ENCODE measurements around the gene LSM2.
A peak's percentile ranks its signal among the peaks of the same experiment; 100 is the strongest.
"Not testable (repeated sequence)": the region's sequence is repeated elsewhere in the genome, so short reads cannot be mapped to it uniquely, and the experiment has no call there.

LSM2 gene

GRCh38 chr6:31795616-31796298 is 11.0 kb downstream of the LSM2 start, which contains the start of gene VARS1:
Gene VARS1, minus strand, starts transcription at chr6:31795752. Its CDS starts 535 bp downstream, at chr6:31795217.
- peak; percentile 91 for DNase-seq

DNA sequence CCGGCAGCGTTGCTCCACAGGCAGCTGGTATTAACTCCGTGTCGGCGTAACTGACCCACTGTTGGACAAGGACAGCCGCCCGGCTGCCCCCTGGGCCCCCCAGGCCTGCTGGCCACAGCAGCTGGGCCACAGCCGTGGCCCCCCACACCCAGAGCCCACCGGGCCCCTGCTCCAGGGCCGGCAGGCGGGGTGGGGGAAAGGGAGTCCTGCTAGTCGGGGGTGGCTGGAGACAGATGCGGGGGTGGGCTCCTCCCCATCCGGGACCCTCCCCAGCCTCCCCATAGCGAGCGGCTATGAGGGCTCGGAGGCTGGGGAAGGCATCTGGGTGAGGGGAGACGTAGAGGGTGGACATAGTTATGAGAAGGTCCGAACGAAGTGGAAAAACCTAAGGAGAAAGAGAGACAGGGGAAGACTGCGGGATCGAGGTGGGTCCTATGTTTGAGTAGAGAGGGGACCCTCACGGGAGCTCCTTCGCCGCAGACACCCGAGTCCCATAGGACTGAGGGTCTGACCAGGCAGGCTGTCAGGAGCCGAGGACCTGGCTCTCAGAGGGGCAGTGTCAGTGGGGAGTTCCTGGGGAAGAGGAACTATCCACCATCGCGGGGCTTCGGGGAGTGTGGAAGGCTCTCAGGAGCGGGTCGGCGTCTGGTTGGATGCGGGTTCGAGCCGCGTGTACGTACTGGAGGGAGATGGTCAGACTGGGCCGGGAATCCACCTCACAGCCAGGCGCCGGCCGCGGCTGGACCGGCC is 11.7 kb downstream of the LSM2 start:
- DNase-seq, result no peak

DNA sequence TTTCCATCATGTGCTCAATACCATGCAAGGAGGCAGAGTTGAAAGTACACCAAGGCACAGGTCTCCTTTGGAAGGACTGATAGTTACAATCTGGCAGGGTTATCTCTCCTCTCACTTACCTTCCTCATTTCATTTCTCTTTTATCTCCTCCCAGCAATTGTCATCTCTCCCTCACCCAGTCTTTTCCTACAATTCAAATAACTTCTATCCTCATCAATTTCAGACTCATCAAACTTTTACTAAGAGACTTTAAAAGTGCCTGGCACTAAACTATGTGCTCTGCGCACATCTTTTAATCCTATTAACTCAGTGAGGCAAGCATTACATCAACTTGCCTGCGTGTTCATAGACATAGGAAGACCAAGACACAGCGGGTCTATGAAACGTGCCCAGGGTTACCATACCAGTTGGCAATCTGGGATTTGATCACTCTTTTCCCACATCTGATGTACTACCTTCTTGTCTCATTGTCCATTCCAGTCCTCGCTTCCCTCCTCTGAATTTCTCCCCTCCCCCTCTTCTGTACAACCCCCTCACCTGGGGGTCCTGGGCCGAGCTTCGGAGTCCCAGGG is 12.4 kb downstream of the LSM2 start:
- peak; percentile 60 for DNase-seq

- not testable (repeated sequence) for DNase-seq
These were observed 12.9 kb downstream of the LSM2 start for GRCh38 chr6:31793927-31794245.

GRCh38 chr6:31792761-31793171 is 14.0 kb downstream of the LSM2 start:
- no peak for DNase-seq

DNA sequence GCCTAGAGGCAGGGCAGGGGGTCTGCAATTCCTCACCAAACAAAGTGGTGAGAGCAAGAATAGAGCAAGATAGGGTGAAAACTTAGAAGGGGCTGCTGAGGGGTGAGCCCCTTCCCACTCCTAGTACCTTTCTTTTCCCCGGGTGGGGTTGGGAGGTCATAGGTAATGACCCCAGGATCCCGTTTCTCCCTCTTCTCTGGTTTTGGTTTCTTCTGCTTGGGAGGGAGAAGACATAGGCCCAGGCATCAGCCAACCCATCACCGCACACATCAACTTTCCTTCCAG is 14.7 kb downstream of the LSM2 start:
- DNase-seq, result no peak

DNA sequence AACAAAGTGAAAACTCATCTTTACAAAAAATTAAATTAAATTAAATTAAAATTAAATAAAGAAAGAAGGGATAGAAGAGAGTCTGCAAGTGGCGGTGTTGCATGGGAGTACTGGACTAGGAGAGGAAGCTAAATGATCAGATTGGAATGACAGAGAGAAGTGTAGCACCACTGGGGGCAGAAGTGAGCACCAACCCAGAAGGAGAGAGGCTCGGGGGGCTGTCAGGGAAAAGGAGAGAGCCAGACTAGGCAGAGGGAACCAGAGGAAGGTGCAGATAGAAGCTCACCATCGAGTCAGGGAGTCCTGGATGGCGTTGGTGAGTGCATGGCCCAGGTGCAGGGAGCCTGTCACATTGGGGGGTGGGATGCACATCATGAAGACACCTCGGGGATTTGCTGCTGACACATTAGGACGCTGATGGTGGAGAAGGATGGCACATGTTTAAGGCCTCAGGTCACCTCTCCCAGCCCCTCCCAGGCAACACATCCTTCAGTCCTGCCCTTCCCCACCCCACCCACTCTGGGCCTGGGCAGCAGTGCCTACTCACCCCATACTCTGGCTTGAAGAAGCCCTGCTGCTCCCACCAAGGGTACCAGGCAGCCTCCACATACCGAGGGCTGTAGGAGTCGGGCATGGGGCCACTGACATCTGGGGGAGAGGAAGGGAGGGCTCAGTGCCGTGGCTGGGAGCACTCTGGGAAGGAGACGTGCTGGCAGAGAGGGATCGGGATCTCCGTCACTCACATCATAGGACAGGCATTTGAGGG is 15.3 kb downstream of the LSM2 start:
- peak; percentile 69 for DNase-seq

DNA sequence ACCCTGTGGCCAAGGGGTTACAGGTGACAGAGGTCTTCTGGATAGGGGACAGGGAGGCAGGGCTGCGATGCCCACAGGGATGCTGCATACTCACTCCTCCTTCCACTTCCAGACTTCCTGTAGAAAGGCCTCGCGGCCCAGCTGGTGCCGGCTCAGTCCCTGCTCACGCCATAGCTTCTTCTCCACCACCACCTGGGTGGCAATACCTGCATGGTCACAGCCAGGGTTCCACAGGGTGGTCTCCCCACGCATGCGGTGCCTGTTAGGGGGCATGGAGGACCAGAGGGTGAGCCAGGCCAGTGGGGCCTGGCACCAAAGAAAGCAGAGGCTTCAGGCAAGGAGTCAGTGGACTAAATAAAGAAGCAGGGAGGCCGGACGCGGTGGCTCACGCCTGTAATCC is 21.3 kb downstream of the LSM2 start:
- DNase-seq, result no peak

DNA sequence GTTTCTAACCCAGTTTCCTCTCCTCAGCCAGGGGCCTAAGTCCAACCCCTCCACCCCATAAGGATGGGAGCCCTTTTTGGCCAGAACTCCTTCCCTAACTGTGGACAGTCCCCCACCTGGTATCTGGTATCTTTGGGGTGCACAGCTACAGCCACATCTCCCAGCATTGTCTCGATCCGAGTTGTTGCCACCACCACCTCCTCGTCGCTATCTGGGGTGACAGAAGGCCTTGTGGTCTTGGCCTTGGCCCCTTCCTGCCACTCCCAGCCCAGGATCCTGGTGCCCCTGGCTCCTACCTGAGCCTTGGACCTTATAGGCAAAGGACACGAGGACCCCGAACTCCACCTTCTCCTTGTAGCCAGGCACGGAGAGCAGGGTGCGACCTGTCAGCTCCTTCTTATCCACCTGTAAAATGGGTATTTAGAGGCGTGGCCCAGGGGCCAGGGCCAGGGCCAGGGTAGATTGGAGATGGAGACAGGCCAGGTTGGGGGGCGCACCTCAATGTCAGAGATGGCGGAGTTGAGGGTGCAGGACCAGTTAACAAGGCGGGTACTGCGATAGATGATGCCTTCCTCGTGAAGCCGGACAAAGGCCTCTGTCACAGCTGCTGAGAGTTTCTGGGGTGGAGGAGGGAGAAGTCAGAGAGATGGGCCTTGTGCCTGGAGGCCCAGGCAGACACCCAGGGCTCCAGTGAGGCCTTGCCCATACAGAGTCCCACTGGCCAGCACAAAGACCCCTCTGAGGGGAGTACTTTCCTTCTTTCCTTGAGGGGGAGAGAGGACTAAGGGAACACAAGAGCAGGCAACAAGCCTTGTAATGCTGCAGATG is 22.5 kb downstream of the LSM2 start:
- peak; percentile 41 for DNase-seq

GRCh38 chr6:31782126-31782855 is 24.5 kb downstream of the LSM2 start:
- no peak for DNase-seq

GRCh38 chr6:31781244-31782125 is 25.3 kb downstream of the LSM2 start:
- DNase-seq, result no peak

- DNase-seq, result no peak
These were observed 26.1 kb downstream of the LSM2 start for GRCh38 chr6:31780507-31781243.

GRCh38 chr6:31779908-31780307 is 26.9 kb downstream of the LSM2 start:
- no peak for DNase-seq

DNA sequence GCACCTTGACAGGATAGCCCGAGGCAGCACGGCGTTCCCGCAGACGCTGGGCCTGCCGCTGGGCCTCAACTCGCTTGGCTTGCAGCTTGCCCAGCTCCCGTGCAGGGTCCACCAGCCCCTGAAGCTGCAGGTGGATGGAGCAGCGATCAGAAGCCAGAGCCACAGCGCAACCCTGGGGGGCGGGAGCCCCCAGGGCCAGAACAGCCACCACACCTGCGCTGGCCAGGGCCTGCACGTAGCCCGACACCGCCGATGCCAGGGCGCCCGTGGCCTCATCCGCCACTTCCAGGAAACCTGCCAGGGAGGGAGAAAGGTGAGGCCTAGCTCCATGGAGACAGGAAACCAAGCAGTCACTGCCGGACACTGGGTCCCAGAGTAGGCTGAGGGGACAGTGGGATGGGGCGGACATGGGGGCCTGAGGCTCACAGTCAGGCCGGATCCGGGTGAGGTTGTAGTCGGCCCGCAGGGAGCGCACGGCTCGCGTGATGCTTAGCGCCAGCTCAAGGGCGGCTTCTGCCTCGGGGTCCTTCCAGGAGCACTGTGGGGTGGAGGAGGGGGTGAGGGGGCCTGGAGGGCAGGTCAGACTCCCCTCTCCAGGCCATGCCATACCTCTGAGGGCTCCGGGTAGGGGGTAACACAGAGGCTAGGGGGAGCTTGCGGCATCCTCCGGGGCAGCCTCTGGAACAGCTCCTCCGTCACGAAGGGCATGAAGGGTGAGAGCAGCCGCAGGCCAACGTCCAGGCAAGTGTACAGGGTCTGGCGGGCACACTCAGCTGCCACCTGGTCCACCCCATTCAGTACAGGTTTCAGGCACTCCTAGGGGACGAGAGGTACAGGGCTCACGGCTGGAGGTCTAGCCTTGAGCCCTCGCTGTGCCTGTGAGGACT is 27.5 kb downstream of the LSM2 start:
- DNase-seq, result no peak

DNA sequence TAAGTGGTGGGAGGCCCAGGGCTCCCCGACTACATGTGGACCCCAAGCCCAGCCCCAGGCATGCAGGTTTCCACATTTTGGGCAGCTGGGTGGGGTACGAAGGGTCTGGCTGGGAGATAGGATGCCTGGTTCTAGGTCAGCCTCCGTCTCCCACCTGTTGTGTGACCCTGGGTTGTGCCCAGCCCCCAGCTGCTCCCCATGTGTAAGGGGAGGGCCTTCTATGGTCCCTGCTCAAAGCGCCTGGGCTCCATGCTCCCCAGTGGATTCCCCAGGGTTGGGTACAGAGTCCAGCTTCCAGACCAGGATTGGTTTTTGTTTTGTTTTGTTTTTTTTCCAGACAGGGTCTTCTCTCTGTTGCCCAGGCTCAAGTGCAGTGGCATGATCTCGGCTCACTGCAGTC is 28.6 kb downstream of the LSM2 start:
- no peak for DNase-seq

DNA sequence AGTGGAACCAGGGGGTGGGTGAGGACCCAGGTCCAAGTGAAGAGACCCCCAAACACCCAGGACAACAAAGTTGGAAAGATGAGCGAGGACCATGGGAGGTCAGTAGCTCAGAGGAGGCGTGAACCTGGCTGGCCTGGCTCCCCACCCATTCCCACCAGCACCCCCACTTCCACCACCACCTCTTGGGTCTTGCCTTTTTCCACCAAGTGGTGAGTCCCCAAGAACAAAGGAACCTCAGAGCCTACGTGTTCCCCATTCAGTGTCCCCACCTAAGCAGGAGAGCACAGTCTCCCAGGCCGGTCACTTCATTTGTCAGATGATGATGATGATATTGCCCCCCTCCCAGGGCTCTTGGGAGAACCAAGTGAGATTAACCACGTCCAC is 29.1 kb downstream of the LSM2 start:
- DNase-seq, result no peak

GRCh38 chr6:31776989-31777666 is 29.6 kb downstream of the LSM2 start, which contains the start of gene VWA7:
Gene VWA7, minus strand, starts transcription at chr6:31777328. Its CDS starts 549 bp downstream, at chr6:31776779.
- peak; percentile 86 for DNase-seq

GRCh38 chr6:31776485-31776988 is 30.2 kb downstream of the LSM2 start:
- DNase-seq, result no peak
